Hematopoietic multipotent progenitor cell treated with erythropoietin and hydrocortisone succinate and interleukin-3 and kit ligand, for 8 days (in vitro differentiated cells): ENCODE measurements around the gene AXIN2.
"Not testable (repeated sequence)": the region's sequence is repeated elsewhere in the genome, so short reads cannot be mapped to it uniquely, and the experiment has no call there.

ENCODE experiments used
- DNase-seq: peaks from one replicate; pipeline ENCODE4 v3.0.0-alpha.2; 2015

Gene AXIN2

DNA sequence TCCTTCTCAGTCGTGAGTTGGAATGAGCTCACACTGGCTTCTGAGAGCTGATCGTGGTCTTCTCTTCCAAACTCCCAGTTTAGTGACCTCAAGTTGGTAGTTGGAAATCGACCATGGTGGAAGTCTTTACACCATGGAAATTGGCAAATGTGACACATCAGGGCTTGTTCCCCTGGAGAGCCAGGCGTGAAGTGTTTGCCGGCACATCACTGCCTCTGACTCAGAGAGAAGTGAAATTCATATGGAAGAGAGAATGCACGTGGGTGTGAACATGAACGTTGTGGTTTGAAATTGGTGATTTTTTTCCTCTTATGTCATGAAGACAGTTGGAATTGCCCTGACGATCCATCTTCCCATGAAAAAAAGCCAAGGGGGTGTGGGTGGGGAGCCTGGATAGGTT, 47.4 kb downstream of the AXIN2 start:
- no peak for DNase-seq

DNA sequence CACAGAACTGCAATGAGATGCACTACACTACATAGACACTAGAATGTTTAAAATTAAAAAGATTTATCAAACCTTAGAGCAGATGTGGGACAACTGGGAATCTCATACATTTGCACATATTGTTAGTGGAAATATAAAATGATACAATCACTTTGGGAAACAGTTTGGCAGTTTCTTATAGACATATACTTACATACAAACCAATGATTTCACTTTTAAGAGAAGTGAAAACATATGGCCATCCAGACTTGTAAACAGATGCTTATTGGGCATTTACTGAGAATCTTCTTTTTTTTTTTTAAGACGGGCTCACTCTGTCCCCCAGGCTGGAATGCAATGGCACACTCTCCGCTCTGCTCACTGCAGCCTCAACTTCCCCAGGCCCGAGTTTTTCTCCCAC, 50.1 kb downstream of the AXIN2 start:
- DNase-seq: no peak

DNA sequence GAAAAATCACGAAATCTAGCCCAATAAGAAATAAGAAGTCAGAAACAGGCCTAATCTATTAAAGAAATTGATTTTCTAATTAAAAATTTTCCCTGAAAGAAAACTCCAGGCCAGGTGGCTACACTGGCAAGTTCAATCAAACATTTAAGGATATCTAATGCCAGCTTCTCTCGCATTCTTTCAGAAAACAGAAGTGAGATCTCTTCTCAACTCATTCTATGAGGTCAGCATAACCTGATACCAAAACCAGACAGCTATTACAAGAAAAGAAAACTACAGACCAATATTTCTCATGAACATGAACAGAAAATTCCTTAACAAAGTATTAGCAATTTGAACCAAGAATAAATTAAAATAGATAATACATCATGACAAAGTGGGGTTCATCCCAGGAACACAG, 52.4 kb downstream of the AXIN2 start:
- no peak for DNase-seq

DNA sequence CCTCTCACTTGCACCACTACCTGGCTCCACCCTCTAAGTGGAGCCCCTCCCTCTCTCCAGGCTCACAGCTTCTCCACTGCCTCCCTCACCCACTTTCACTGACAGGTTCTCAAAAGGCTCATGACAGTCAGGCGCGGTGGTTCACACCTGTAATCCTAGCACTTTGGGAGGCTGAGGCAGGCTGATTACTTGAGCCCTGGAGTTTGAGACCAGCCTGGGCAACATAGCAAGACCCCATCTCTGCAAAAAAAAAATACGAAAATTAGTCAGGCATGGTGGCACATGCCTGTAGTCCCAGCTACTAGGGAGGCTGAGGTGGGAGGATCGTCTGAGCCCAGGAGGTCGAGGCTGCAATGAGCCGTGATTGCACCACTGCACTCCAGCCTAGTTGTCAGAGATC, 56.8 kb downstream of the AXIN2 start:
- DNase-seq: not testable (repeated sequence)

DNA sequence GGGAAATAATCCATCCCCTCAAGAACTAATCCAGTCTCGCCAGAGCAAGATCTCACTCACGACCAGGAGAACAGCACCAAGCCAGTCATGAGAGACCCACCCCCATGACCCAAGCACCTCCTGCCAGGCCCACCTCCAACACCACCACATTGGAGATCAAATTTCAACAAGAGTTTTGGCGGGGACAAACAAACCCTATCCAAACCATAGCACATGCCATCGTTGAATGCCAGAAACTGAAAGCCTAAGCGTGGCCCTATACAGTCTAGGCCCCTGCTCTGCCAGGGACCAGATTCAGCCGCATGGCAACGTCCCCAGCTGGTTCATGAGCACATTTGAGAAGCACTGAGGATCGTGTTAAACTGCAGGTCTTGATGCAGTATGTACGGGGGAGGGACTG, 57.3 kb downstream of the AXIN2 start:
- no peak for DNase-seq

DNA sequence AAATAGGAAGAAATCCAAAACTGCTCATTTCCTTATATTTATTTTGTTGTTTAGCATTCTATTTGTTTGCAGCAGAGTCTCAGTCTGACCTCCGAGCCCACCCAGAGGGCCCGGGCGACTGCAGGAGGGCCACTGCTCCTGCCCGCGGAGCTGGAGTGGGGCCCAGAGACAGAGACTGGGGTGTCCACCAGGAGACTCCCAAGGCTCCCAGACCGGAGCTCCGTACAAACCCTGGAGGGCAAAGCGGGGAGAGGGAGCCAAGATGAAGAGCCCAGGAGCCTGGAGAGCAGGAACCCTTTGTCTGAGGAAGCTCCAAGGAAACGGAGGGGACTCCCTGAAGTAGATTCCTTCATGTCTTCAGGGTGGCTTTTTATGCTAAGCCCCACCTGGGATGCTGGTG, 57.9 kb downstream of the AXIN2 start:
- DNase-seq: no peak

DNA sequence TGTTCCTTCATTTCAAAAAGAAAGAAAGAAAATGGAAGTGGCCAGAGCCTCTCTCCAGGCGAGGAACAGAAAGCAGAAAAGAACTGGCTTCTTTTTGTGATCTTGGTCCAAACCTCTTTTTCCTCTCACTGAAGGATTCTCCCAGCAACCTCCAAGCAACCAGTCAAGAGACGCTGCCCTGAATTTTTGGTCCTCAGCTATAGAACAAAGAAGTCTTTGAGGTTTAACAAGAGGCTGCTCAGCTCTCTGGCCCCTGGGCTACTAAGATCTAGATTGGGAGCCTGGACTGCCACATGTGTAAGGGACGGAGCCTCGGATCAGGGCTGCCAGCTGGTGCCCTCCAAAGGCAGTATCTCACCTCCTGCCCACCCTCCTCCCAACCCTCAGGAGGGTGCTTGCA, 62.6 kb downstream of the AXIN2 start:
- DNase-seq: no peak

DNA sequence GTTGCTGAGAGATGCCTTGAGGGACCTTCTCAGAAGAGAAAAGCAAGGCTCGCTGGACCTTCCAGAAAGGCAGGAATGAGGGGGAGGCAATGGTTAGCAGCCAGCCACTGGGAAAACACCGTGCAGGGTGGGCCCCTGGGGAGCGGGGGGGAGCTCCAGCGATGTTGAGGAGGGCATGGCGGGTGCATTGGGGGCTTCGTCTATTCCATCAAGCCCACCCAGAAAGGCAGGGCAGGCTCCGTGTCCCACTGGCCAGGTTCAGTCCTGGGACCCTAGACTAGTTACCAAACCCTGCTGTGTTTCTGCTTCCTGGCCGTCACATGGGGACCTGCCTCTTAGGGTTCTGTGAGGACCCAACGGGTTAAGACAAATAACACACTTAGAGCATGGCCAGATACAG, 64.6 kb downstream of the AXIN2 start:
- no peak for DNase-seq

DNA sequence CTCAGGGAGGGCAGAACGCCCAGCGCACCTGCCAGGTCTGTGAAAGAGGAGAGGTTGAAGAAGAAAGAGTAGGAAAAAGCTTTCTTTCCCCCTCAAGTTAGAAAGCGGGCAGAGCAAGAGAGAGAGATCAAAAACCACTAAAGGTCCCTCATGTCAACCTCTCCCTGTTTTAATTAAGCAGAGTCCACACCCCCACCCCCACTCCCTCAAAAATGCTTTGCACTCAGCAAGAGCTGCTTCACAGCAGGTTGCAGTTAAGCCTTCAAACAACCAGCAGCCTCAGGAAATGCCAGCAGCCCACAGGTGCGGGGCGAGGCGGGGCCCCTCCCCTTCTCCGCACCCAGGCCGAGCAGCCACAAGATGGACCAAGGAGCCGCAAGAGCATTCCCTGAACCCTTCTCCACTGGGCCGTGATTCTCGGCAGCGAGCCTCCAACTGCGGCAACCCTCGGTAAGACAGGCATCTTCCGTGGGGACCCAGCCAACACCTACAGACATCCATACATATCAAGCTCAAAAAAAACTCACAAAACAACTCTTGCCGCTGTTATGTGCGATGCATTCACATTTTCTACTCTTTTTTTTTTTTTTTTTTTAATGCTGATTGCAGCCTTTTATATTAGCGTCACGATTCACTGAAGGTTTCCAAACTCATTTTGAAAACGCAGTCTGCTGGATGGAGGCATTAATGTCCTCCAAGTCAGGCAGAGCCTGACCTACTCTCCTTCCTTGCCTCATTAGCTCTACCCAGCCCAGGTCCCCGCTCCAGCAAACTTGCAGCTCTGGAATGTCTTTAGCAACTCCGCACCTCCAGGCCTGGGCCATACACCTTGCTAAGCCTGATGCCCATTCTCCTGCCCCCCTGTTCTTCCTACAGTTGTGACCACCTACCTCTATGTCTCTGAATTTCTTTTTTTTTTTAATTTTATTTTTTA, 66.1 kb downstream of the AXIN2 start:
- DNase-seq: no peak

DNA sequence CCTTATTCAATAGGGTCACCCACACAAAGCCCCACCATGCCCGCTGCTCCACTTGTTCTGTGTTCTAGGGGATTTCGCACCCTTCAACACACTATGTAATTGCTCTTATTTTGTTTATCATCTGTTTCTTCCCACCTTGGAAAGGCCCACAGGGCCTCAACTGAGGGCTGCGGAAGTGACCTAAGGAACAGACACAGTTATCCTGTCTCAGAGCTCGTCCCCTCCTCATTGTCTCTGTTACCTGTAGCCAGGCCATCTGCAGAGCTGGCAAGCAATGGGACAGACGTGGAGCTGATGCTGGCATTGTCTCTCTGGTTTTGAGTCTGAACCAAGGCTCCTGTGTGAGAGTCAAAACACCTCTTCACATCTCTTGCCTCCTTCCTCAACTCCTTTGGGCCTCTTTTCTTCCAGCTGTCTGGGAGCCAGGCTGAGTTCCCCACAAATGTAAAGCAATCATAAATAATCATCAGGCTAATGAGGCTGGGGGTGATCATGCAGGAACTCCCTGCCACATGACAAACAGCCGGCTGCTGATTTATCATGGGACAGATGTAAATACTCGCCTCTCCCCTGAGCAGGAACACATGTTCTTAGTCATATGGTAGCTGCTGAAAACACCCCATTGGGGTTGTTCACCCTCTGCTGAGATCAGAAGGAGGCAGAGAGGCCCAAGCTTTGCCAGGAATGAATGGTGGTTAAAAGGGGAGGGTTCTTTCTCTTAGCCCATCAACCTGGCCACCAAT, 71.9 kb downstream of the AXIN2 start:
- DNase-seq: no peak

DNA sequence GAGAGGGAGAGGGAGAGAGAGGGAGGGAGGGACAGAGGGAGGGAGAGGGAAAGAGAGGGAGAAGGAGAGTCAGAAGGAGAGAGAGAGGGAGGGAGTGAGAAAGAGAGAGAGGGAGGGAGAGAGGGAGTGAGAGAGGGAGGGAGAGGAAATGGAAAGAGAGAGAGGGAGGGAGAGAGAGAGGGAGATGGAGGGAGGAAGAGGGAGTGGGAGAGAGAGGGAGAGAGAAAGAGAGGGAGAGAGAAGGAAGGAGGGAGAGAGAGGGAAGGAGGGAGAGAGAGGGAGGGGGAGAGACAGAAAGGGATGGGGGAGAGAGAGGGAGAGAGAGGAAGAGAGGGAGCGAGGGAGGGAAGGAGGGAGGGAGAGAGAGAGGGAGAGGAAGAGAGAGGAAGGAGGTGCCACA, 72.8 kb downstream of the AXIN2 start:
- DNase-seq: no peak

DNA sequence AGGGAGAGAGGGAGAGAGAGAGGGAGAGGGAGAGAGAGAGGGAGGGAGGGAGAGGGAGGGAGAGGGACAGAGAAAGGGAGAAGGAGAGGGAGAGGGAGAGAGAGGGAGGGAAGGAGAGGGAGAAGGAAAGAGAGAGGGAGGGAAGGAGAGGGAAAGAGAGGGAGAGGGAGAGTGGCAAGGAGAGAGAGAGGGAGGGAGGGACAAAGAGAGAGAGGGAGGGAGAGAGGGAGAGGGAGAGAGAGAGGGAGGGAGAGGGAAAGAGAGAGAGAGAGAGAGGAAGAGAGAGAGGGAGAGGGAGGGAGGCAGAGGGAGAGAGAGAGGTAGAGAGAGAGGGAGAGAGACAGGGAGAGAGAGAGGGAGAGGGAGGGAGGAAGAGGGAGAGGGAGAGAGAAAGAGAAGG, 73.5 kb downstream of the AXIN2 start:
- DNase-seq: no peak

DNA sequence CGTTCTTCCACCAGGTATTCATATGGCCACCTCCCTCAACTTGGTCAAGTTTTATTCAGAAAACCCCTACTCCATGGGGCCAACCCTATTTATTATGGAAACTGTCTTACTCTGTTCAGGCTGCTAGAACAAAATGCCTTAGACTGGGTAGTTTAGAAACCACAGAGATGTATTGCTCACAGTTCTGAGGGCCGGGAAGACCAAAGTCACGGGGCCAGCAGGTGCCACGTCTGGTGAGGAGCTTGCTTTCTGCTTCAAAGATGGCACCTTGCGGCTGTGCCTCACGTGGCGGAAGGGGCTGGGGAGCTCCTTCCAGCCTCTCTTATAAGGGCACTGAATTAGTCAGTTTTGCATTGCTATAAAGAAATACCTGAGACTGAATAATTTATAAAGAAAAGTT, 74.3 kb downstream of the AXIN2 start:
- DNase-seq: no peak

DNA sequence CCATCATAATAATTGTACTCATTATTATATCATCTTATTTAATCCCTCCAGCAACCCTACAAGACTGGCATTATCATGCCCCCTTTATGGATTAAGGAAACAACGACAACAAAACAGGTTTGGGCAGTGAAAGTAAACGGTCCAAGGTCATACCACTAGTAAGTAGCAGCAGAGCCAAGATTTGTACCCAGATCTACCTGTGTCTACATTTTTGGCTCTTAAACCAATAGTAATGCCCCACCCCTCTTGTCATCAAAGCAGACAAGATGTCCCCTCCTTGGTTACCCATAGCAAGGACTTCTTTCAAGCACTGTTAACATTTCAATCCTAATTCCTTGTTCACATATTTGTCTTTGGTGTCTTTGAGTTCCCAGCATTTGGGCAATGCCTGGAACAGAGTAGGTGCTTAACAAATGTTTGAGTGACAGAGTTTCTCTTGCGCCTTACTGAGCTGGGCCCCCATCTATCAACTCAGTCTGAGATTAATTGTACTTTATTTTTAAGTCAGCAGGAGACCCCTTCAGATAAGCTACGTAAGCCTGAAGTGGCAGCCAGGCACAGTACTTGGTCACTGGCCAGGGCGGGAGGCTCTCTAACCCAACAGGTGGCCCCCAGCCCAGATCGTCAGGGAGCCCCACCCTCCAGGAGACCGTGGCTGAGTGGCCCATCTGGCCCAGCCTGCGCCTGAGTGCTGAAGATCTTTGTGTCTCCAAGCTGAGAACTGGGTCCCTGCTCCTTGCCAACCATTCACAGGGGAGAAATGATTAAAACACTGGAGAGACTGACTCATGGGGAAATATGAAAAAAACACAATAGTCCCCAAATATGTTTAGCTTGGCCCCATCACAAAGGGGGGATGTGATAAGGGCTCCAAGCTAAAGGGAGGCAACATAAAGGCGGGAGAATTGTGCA, 75.8 kb downstream of the AXIN2 start:
- DNase-seq: no peak

DNA sequence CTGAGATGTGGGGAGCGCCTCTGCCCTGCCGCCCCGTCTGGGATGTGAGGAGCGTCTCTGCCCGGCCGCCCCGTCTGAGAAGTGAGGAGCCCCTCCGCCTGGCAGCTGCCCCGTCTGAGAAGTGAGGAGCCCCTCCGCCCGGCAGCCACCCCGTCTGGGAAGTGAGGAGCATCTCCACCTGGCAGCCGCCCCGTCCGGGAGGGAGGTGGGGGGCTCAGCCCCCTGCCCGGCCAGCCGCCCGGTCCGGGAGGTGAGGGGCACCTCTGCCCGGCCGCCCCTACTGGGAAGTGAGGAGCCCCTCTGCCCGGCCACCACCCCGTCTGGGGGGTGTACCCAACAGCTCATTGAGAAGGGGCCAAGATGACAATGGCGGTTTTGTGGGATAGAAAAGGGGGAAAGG, 77.0 kb downstream of the AXIN2 start:
- not testable (repeated sequence) for DNase-seq

DNA sequence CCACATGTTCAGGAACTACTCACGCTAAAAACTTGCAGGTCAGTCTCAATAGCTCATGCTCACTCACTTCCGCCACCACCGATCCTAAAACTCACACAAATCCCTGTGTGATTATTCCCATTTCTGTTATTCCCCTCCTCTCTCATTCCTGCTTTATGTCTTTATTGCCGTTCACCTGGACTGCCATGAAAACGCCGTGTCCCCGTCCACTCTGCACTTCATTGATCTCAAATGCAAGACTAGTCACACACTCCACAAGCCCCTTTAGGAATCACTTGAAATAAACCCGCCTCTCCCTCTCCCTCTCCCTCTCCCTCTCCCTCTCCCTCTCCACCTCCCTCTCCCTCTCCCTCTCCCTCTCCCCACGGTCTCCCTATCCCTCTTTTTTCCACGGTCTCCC, 78.0 kb downstream of the AXIN2 start:
- DNase-seq: no peak

DNA sequence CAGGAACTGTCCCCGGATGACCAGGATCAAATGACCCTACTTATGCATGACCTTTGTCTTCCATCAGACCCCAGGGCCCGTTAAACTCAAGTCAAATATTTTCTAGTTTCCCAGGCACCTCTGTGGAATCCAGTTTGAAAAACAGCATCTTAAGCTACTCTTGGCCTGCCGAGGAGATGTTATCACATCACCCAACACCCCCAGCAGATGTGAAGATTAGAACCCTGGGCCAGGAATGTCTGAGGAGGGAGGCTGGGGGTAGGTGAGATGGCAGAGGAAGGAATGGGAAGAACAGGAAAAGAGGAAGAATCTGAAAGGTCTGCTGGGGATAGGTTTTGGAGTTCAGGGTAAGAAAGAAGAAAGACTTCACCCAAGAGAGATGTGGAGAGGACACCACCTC, 79.2 kb downstream of the AXIN2 start:
- no peak for DNase-seq

DNA sequence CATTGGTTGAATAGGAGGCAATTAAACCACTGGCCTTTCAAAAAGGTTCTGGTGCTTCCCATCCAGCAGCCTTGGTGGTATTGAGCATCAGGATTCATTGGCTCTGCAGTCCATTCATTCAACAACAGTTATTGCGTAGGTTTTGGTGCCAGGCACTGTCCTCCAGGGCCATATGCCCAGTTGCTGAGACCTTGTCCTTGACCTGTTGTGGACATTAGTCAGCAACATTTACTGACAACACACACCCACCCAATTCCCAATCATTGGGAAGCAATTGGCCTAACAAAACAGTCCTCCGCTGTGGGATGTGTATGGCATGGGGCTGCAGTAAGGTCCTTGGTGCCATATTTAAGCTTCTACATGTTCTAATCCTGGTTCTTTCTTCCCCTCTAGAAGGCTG, 82.2 kb downstream of the AXIN2 start:
- DNase-seq: no peak
